ENCODE data around the gene NRXN3. TPM values are rescaled to one million over a fixed set of nuclear protein-coding genes. Genes with fewer than 3 reads are reported as not detected.

The NRXN3 gene
- total and polyA plus RNA-seq, 5 donors, result 1.5 to 4.7 (median 4.0) TPM

GRCh38 chr14:79862045-79862444, 1691.9 kb downstream of the NRXN3 start:
- no peak overlapping the region for H3K27ac ChIP-seq (ENCODE audit: low read length)
- DNase-seq, result peak in 1 of 3 donors; percentile 9
- no peak for ATAC-seq
- H3K4me1 ChIP-seq (ENCODE audit: control insufficient read depth, insufficient read depth, low read length), result no peaks in the 10 kb centered on the region
- no peak overlapping the region for H3K4me3 ChIP-seq (ENCODE audit: low read length)
- intact Hi-C loops (cut with DNase I), result no loop called here
- no peaks in the 10 kb centered on the region for H3K9me3 ChIP-seq (ENCODE audit: control insufficient read depth, low read length)
- 94% methylated on average over 12 of the region's 12 CpGs for WGBS
- H3K27me3 ChIP-seq (ENCODE audit: control insufficient read depth, insufficient read depth), result no peaks in the 10 kb centered on the region

- no peaks in the 10 kb centered on the region for H3K27me3 ChIP-seq (ENCODE audit: control insufficient read depth, insufficient read depth)
- 92% methylated on average over 1 of the region's 1 CpG for WGBS
- ATAC-seq, result no peak
- intact Hi-C loops (cut with DNase I), result no loop called here
- DNase-seq, result no peak
- H3K4me3 ChIP-seq (ENCODE audit: low read length), result no peak overlapping the region
- no peaks in the 10 kb centered on the region for H3K9me3 ChIP-seq (ENCODE audit: control insufficient read depth, low read length)
- no peak overlapping the region for H3K27ac ChIP-seq (ENCODE audit: low read length)
- no peaks in the 10 kb centered on the region for H3K4me1 ChIP-seq (ENCODE audit: control insufficient read depth, insufficient read depth, low read length)
Observed at GRCh38 chr14:79871136-79871535, 1701.0 kb downstream of the NRXN3 start.

DNA sequence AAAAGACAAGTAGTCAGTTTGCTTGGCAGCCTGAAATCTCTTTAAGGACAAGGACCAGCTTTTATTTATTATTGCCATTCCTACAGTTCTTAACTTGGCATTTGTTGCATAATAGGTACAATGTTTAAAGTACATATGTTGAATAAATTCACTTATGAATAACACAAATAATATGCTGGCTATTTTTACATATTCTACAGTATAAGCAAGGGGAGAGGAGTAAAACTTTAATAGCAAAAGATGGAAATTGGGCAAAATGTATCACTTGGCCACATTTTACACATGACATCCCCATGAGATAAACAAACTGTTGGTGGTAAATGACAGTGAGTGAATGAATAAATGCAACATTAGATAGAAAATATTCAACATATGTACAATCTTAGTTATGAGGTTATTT, 1708.1 kb downstream of the NRXN3 start:
- no peaks in the 10 kb centered on the region for H3K27me3 ChIP-seq (ENCODE audit: control insufficient read depth, insufficient read depth)
- DNase-seq (no peak), ATAC-seq (no peak)
- no peak overlapping the region for H3K27ac ChIP-seq (ENCODE audit: low read length)
- no peak overlapping the region for H3K4me3 ChIP-seq (ENCODE audit: low read length)
- H3K9me3 ChIP-seq (ENCODE audit: control insufficient read depth, low read length), result no peaks in the 10 kb centered on the region
- no peaks in the 10 kb centered on the region for H3K4me1 ChIP-seq (ENCODE audit: control insufficient read depth, insufficient read depth, low read length)
- intact Hi-C loops (cut with DNase I), result no loop called here

DNA sequence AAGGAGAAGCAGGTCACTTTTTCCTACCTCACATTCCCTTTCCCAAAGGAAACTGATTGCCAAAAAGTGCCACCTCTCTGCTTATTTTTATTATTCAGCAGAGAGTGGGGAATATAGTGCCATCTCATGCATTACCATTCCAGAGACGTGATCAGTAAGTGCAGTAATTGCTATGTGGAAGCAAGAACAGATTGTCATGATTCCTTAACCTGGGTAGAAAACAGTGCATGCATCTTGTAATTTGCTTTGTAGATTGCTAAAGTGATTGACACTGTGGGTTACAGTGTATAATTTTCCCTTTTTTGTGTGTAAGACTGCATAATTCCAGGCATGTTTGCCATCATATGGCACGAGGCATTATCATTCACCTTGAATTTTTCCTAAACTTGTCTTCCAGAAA, 1708.6 kb downstream of the NRXN3 start:
- Histone ChIP-seq H3K4me3 (ENCODE audit: low read length) (no peak overlapping the region), H3K27ac (ENCODE audit: low read length) (no peak overlapping the region), H3K4me1 (ENCODE audit: control insufficient read depth, insufficient read depth, low read length) (no peaks in the 10 kb centered on the region), H3K9me3 (ENCODE audit: control insufficient read depth, low read length) (no peaks in the 10 kb centered on the region), H3K27me3 (ENCODE audit: control insufficient read depth, insufficient read depth) (no peaks in the 10 kb centered on the region)
- ATAC-seq (no peak), DNase-seq (no peak)
- intact Hi-C loops (cut with DNase I), result no loop called here
- WGBS, result 84% methylated on average over 2 of the region's 2 CpGs

DNA sequence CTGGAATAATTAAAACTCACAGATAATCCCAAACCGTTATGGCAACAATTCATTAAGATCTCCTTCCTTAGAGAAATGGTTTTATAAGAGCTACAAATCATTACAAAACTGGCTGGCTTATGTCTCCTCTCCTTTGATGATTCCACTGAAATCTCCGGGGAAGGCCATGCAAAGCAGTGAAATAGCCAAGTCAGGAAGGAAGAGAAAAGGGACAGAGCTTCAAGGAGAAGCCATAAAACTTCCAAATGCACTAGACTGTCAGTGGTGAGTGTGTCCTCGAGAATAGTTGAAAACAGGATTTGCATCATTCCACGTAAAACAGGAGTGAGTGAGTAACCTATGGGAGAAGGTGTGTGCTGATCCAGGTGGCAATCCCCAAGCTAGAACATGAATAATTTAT, 1711.1 kb downstream of the NRXN3 start:
- Histone ChIP-seq H3K27me3 (ENCODE audit: control insufficient read depth, insufficient read depth) (no peaks in the 10 kb centered on the region), H3K9me3 (ENCODE audit: control insufficient read depth, low read length) (no peaks in the 10 kb centered on the region), H3K4me3 (ENCODE audit: low read length) (no peak overlapping the region), H3K4me1 (ENCODE audit: control insufficient read depth, insufficient read depth, low read length) (no peaks in the 10 kb centered on the region), H3K27ac (ENCODE audit: low read length) (no peak overlapping the region)
- WGBS, result 54% methylated on average over 4 of the region's 4 CpGs
- intact Hi-C loops (cut with DNase I), result no loop called here
- ATAC-seq (no peak), DNase-seq (no peak)

DNA sequence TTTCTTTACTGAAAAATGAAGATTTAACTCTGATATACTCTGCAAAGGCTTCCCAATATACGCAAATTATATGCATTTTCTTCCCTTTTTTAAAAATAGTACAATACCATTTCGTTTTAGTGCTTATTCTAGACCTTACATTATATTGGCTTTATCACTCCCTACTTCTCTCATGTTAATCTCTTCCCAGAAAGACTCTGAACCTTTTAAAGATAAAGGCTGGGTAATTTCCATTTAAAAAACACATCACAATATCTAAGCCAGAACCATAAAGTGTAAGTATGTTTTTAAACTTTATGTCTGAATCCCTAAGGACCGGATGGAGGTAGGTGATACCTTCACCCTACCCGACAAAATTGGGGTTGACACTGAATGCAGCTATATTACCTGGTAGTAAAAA, 1720.4 kb downstream of the NRXN3 start:
- Histone ChIP-seq H3K4me1 (ENCODE audit: control insufficient read depth, insufficient read depth, low read length) (no peaks in the 10 kb centered on the region), H3K27me3 (ENCODE audit: control insufficient read depth, insufficient read depth) (no peaks in the 10 kb centered on the region), H3K27ac (ENCODE audit: low read length) (no peak overlapping the region), H3K9me3 (ENCODE audit: control insufficient read depth, low read length) (no peaks in the 10 kb centered on the region), H3K4me3 (ENCODE audit: low read length) (no peak overlapping the region)
- DNase-seq (no peak), ATAC-seq (no peak)
- intact Hi-C loops (cut with DNase I), result no loop called here
- 79% methylated on average over 4 of the region's 4 CpGs for WGBS

- no peaks in the 10 kb centered on the region for H3K27me3 ChIP-seq (ENCODE audit: control insufficient read depth, insufficient read depth)
- H3K4me3 ChIP-seq (ENCODE audit: low read length), result no peak overlapping the region
- H3K9me3 ChIP-seq (ENCODE audit: control insufficient read depth, low read length), result no peaks in the 10 kb centered on the region
- intact Hi-C loops (cut with DNase I), result no loop called here
- no peak overlapping the region for H3K27ac ChIP-seq (ENCODE audit: low read length)
- peak; percentile 21 to 36 for ATAC-seq
- no peak for DNase-seq
- 53% methylated on average over 1 of the region's 1 CpG for WGBS
- H3K4me1 ChIP-seq (ENCODE audit: control insufficient read depth, insufficient read depth, low read length), result no peaks in the 10 kb centered on the region
Observed at GRCh38 chr14:79896009-79896408, 1725.8 kb downstream of the NRXN3 start.

- Histone ChIP-seq H3K27ac (ENCODE audit: low read length) (no peak overlapping the region), H3K9me3 (ENCODE audit: control insufficient read depth, low read length) (no peaks in the 10 kb centered on the region), H3K4me1 (ENCODE audit: control insufficient read depth, insufficient read depth, low read length) (no peaks in the 10 kb centered on the region), H3K27me3 (ENCODE audit: control insufficient read depth, insufficient read depth) (no peaks in the 10 kb centered on the region), H3K4me3 (ENCODE audit: low read length) (no peak overlapping the region)
- DNase-seq (no peak), ATAC-seq (no peak)
- 79% methylated on average over 3 of the region's 3 CpGs for WGBS
- intact Hi-C loops (cut with DNase I), result no loop called here
Observed at GRCh38 chr14:79899610-79900009, 1729.4 kb downstream of the NRXN3 start.

GRCh38 chr14:79904497-79904896, 1734.3 kb downstream of the NRXN3 start:
- Histone ChIP-seq H3K27ac (ENCODE audit: low read length) (no peak overlapping the region), H3K4me1 (ENCODE audit: control insufficient read depth, insufficient read depth, low read length) (no peaks in the 10 kb centered on the region), H3K27me3 (ENCODE audit: control insufficient read depth, insufficient read depth) (no peaks in the 10 kb centered on the region), H3K4me3 (ENCODE audit: low read length) (no peak overlapping the region), H3K9me3 (ENCODE audit: control insufficient read depth, low read length) (no peaks in the 10 kb centered on the region)
- 91% methylated on average over 1 of the region's 1 CpG for WGBS
- no peak for ATAC-seq
- DNase-seq, result no peak
- intact Hi-C loops (cut with DNase I), result no loop called here

DNA sequence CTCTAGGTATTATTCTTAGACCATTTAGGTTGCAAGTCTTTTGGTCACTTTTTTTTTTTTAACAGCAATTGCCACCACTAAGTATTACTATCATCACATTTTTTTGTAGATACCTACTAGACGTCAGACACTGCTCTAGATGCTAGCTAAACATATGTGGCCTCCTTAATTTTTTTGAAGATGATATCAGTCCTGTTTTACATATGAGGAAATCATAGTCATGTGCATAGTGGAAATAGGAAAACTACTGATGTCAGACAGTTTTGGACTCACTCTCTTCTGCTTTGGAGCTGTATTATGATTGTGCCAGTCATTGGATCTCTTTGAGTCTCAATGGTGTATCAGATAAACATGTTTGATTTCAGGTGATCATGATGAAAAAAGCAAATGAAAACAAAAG, 1736.8 kb downstream of the NRXN3 start:
- Histone ChIP-seq H3K9me3 (ENCODE audit: control insufficient read depth, low read length) (no peaks in the 10 kb centered on the region), H3K4me3 (ENCODE audit: low read length) (no peak overlapping the region), H3K27ac (ENCODE audit: low read length) (no peak overlapping the region), H3K27me3 (ENCODE audit: control insufficient read depth, insufficient read depth) (no peaks in the 10 kb centered on the region), H3K4me1 (ENCODE audit: control insufficient read depth, insufficient read depth, low read length) (no peaks in the 10 kb centered on the region)
- ATAC-seq, result no peak
- intact Hi-C loops (cut with DNase I), result no loop called here
- WGBS, result 52% methylated on average over 1 of the region's 1 CpG
- DNase-seq, result no peak

GRCh38 chr14:79910086-79910485, 1739.9 kb downstream of the NRXN3 start:
- H3K9me3 ChIP-seq (ENCODE audit: control insufficient read depth, low read length), result no peaks in the 10 kb centered on the region
- no peak for DNase-seq
- no peak for ATAC-seq
- 70% methylated on average over 2 of the region's 2 CpGs for WGBS
- no peak overlapping the region for H3K4me3 ChIP-seq (ENCODE audit: low read length)
- no peaks in the 10 kb centered on the region for H3K4me1 ChIP-seq (ENCODE audit: control insufficient read depth, insufficient read depth, low read length)
- no peaks in the 10 kb centered on the region for H3K27me3 ChIP-seq (ENCODE audit: control insufficient read depth, insufficient read depth)
- no peak overlapping the region for H3K27ac ChIP-seq (ENCODE audit: low read length)
- intact Hi-C loops (cut with DNase I), result no loop called here

DNA sequence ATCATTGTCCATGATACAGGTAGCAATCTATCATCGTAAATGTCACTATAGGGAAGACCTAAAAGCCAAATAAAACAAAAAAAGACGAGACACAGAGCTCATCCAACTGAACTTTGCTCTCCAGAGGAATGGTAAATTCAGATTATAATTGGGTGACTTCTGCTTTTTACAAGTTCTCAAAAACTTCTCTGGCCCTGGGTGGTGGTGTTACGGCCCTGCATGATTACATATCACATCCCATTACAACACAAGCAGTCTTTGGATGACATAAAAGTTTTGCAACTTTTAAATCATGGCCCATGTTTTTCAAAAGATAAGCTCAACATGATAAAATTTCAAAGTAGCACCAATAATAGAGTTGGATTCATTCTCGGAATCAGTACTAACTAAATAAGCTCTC, 1741.6 kb downstream of the NRXN3 start:
- peak in 1 of 3 donors; percentile 28 for DNase-seq
- Histone ChIP-seq H3K27ac (ENCODE audit: low read length) (no peak overlapping the region), H3K9me3 (ENCODE audit: control insufficient read depth, low read length) (no peaks in the 10 kb centered on the region), H3K27me3 (ENCODE audit: control insufficient read depth, insufficient read depth) (no peaks in the 10 kb centered on the region), H3K4me3 (ENCODE audit: low read length) (no peak overlapping the region), H3K4me1 (ENCODE audit: control insufficient read depth, insufficient read depth, low read length) (no peaks in the 10 kb centered on the region)
- ATAC-seq, result peak; percentile 43 to 74
- intact Hi-C loops (cut with DNase I), result no loop called here
- WGBS, result 49% methylated on average over 4 of the region's 4 CpGs
